Right lobe of liver (tissue), 4 donors: Measurements from ENCODE around the gene RELA.

ENCODE experiments used
- CTCF ChIP-seq, 4 donors: fragments of 200-600 bp in 3 of 4; fragments of 450-650 bp in 1 of 4; IDR thresholded peaks; one replicate each; pipeline versions ENCODE4 v1.5.1 to v1.8.0; 2016 to 2022; ENCODE audit warnings: antibody characterized with exemption in 4 of 4, mild to moderate bottlenecking in 2 of 4
- POLR2A ChIP-seq: fragments of 450-650 bp; IDR thresholded peaks from one replicate; pipeline ENCODE4 v1.6.1; 2017; ENCODE audit warnings: antibody characterized with exemption, mild to moderate bottlenecking
- donor health status: DM: no; HTN: no; CAD: no.
- donor health status: DM: no; HTN: no; CAD: no.
- donor health status: DM: no; HTN: yes; CAD: no.

- TF ChIP-seq CTCF (IDR thresholded peaks at IDR 0.05): no peak
- TF ChIP-seq POLR2A: no peak
Observed at GRCh38 chr11:65708451-65708850, 45.7 kb upstream of the RELA start.
